SU-DHL-6 (cell line): ENCODE measurements around the gene GATAD2A.

Source experiments
- H2AFZ ChIP-seq: fragments of 200-600 bp; sonication (generic); 2 replicates; pipeline ENCODE4 v1.6.1; 2014; ENCODE audit warnings: low read depth, mild to moderate bottlenecking, moderate library complexity, mixed read lengths, antibody characterized with exemption, low read length; ENCODE audit not compliant: severe bottlenecking
- H3F3A ChIP-seq: fragments of 200-600 bp; shearing (Covaris generic); 2 replicates; pipeline ENCODE4 v1.6.0; 2016; ENCODE audit warnings: antibody characterized with exemption, mild to moderate bottlenecking; ENCODE audit not compliant: insufficient read depth
- H3K27ac ChIP-seq: fragments of 200-600 bp; sonication (generic); 2 replicates; pipeline ENCODE4 v1.5.1; 2016; ENCODE audit warnings: low read depth, mild to moderate bottlenecking, low read length, moderate library complexity, mixed read lengths
- H3K27me3 ChIP-seq: fragments of 200-600 bp; sonication (generic), shearing (Covaris generic); 2 replicates; pipeline ENCODE4 v1.6.0; 2014; ENCODE audit warnings: mild to moderate bottlenecking, low read length
- H3K36me3 ChIP-seq: fragments of 200-600 bp; sonication (generic); 2 replicates; pipeline ENCODE4 v1.6.1; 2014; ENCODE audit warnings: mild to moderate bottlenecking, low read length, mixed read lengths
- H3K4me2 ChIP-seq: fragments of 300-600, 200-600 bp; shearing (Covaris generic), sonication (generic); 2 replicates; pipeline ENCODE4 v1.6.0; 2014; ENCODE audit warnings: low read length, low read depth, mild to moderate bottlenecking; ENCODE audit not compliant: poor library complexity, severe bottlenecking
- H3K4me3 ChIP-seq: fragments of 200-600 bp; sonication (generic); 2 replicates; pipeline ENCODE4 v1.5.1; 2014; ENCODE audit warnings: antibody characterized with exemption, low read length, mild to moderate bottlenecking, mixed read lengths; ENCODE audit not compliant: insufficient read depth, poor library complexity, severe bottlenecking
- H3K79me2 ChIP-seq: fragments of 200-600 bp; sonication (generic); 2 replicates; pipeline ENCODE4 v1.6.1; 2014; ENCODE audit warnings: mild to moderate bottlenecking, low read length, moderate library complexity; ENCODE audit not compliant: insufficient read depth
- H3K9ac ChIP-seq: fragments of 200-600 bp; sonication (generic); 2 replicates; pipeline ENCODE4 v1.7.0; 2014; ENCODE audit warnings: mild to moderate bottlenecking, low read length
- H3K9me2 ChIP-seq: fragments of 200-600 bp; sonication (generic); replicated peaks from 2 replicates; pipeline ENCODE4 v1.6.1; 2014; ENCODE audit warnings: low read length; ENCODE audit not compliant: insufficient read depth
- H3K9me3 ChIP-seq: fragments of 200-600 bp; sonication (generic); 2 replicates; pipeline ENCODE4 v1.6.1; 2014; ENCODE audit warnings: low read length, mixed read lengths; ENCODE audit not compliant: insufficient read depth
- H4K20me1 ChIP-seq: fragments of 200-600 bp; sonication (generic); 2 replicates; pipeline ENCODE4 v1.6.1; 2014; ENCODE audit warnings: low read depth, mild to moderate bottlenecking, antibody characterized with exemption, low read length, moderate library complexity, mixed read lengths
- CTCF ChIP-seq: fragments of 200-600 bp; sonication (generic); IDR thresholded peaks from one replicate; pipeline ENCODE4 v1.5.1; 2017; ENCODE audit warnings: antibody characterized with exemption, mild to moderate bottlenecking, low read length, moderate library complexity; ENCODE audit not compliant: insufficient read depth, poor library complexity, severe bottlenecking
- EZH2phosphoT487 ChIP-seq: fragments of 200-600 bp; sonication (generic), shearing (Covaris generic); conservative IDR thresholded peaks from 2 replicates; pipeline ENCODE4 v1.6.1; 2018; ENCODE audit warnings: mild to moderate bottlenecking, antibody characterized with exemption, low read length, moderate library complexity, mixed read lengths

The GATAD2A gene

GRCh38 chr19:19545707-19546106 is 140.2 kb downstream of the GATAD2A start:
- H2AFZ ChIP-seq, result no peak overlapping the region
- no peaks in the 10 kb centered on the region for H3K27me3 ChIP-seq
- H4K20me1 ChIP-seq, result no peaks in the 10 kb centered on the region
- H3K27ac ChIP-seq, result no peak overlapping the region
- no peaks in the 10 kb centered on the region for H3F3A ChIP-seq
- no peak overlapping the region for H3K4me2 ChIP-seq
- no peaks in the 10 kb centered on the region for H3K79me2 ChIP-seq
- TF ChIP-seq EZH2phosphoT487, result no peak
- TF ChIP-seq CTCF, result no peak
- no peaks in the 10 kb centered on the region for H3K36me3 ChIP-seq
- H3K9ac ChIP-seq, result no peak overlapping the region
- H3K9me2 ChIP-seq, result no peaks in the 10 kb centered on the region
- H3K4me3 ChIP-seq, result no peak overlapping the region
- H3K9me3 ChIP-seq, result no peaks in the 10 kb centered on the region

GRCh38 chr19:19546751-19547162 is 141.3 kb downstream of the GATAD2A start:
- H3K79me2 ChIP-seq, result no peaks in the 10 kb centered on the region
- H3K9me3 ChIP-seq, result no peaks in the 10 kb centered on the region
- no peak overlapping the region for H3K27ac ChIP-seq
- no peak for TF ChIP-seq CTCF
- no peak for TF ChIP-seq EZH2phosphoT487
- H3K9ac ChIP-seq, result no peak overlapping the region
- no peaks in the 10 kb centered on the region for H3K36me3 ChIP-seq
- H2AFZ ChIP-seq, result no peak overlapping the region
- no peaks in the 10 kb centered on the region for H3K27me3 ChIP-seq
- no peak overlapping the region for H3K4me3 ChIP-seq
- no peak overlapping the region for H3K4me2 ChIP-seq
- no peaks in the 10 kb centered on the region for H3K9me2 ChIP-seq
- H4K20me1 ChIP-seq, result no peaks in the 10 kb centered on the region
- no peaks in the 10 kb centered on the region for H3F3A ChIP-seq

GRCh38 chr19:19547674-19548336 is 142.3 kb downstream of the GATAD2A start:
- H4K20me1 ChIP-seq, result no peaks in the 10 kb centered on the region
- no peaks in the 10 kb centered on the region for H3F3A ChIP-seq
- no peak overlapping the region for H3K27ac ChIP-seq
- no peak overlapping the region for H2AFZ ChIP-seq
- no peaks in the 10 kb centered on the region for H3K36me3 ChIP-seq
- H3K4me3 ChIP-seq, result no peak overlapping the region
- no peak overlapping the region for H3K4me2 ChIP-seq
- H3K9ac ChIP-seq, result no peak overlapping the region
- H3K79me2 ChIP-seq, result no peaks in the 10 kb centered on the region
- no peaks in the 10 kb centered on the region for H3K9me2 ChIP-seq
- no peaks in the 10 kb centered on the region for H3K27me3 ChIP-seq
- TF ChIP-seq EZH2phosphoT487 (no peak), CTCF (no peak)
- no peaks in the 10 kb centered on the region for H3K9me3 ChIP-seq
